HL-60 (cell line): Measurements from ENCODE around the gene ABCA2.

Experiments
- DNase-seq, 2 experiments: peaks; one replicate each; pipeline ENCODE4 v3.0.0-alpha.2; 2010 to 2020; ENCODE audit warnings: low read depth in 1 of 2, low spot score in 1 of 2
- H3K27ac ChIP-seq: fragments of 250-450 bp; sonication (Bioruptor Pico); replicated peaks from 2 replicates; pipeline ENCODE4 v1.5.1; 2020; ENCODE audit warnings: mild to moderate bottlenecking, moderate library complexity
- H3K27me3 ChIP-seq: fragments of 250-450 bp; sonication (Bioruptor Pico); 2 replicates; pipeline ENCODE4 v1.5.1; 2021; ENCODE audit warnings: mild to moderate bottlenecking, moderate library complexity; ENCODE audit not compliant: insufficient read depth, poor library complexity, severe bottlenecking
- H3K4me3 ChIP-seq: replicated peaks from 2 replicates; pipeline ENCODE4 v1.5.1; 2011; ENCODE audit warnings: mild to moderate bottlenecking, control low read depth, low read length; ENCODE audit not compliant: insufficient read depth
- CTCF ChIP-seq: IDR thresholded peaks from one replicate; pipeline ENCODE4 v1.5.1; 2011; ENCODE audit warnings: low read length, control low read depth, inconsistent platforms; ENCODE audit not compliant: insufficient read depth
- GABPA ChIP-seq: IDR thresholded peaks from 2 replicates; pipeline ENCODE4 v1.6.1; 2012; ENCODE audit warnings: low read depth
- POLR2AphosphoS5 ChIP-seq: IDR thresholded peaks from 2 replicates; pipeline ENCODE4 v1.6.1; 2012; ENCODE audit warnings: low read depth
- REST ChIP-seq: IDR thresholded peaks from 2 replicates; pipeline ENCODE4 v1.6.1; 2012; ENCODE audit warnings: low read depth; ENCODE audit not compliant: insufficient replicate concordance
- SPI1 ChIP-seq: IDR thresholded peaks from 2 replicates; pipeline ENCODE4 v1.6.1; 2012; ENCODE audit warnings: low read depth, mild to moderate bottlenecking, borderline replicate concordance

Gene ABCA2

GRCh38 chr9:136963751-136964150 lies 64.3 kb downstream of the ABCA2 start:
- TF ChIP-seq SPI1 (no peak), CTCF (no peak), POLR2AphosphoS5 (no peak), REST (no peak), GABPA (no peak)
- DNase-seq, result no peak
- Histone ChIP-seq H3K27me3 (no peaks in the 10 kb centered on the region), H3K4me3 (no peak overlapping the region), H3K27ac (no peak overlapping the region)

- Histone ChIP-seq H3K27ac (no peak overlapping the region), H3K27me3 (no peaks in the 10 kb centered on the region), H3K4me3 (no peak overlapping the region)
- TF ChIP-seq SPI1, result no peak
- TF ChIP-seq REST, result no peak
- TF ChIP-seq POLR2AphosphoS5, result no peak
- no peak for TF ChIP-seq CTCF
- no peak for TF ChIP-seq GABPA
- no peak for DNase-seq
Measured at GRCh38 chr9:136963341-136963740, 64.7 kb downstream of the ABCA2 start.

- H3K27ac ChIP-seq, result no peak overlapping the region
- TF ChIP-seq SPI1 (no peak), REST (no peak), GABPA (no peak), CTCF (no peak), POLR2AphosphoS5 (no peak)
- no peaks in the 10 kb centered on the region for H3K27me3 ChIP-seq
- H3K4me3 ChIP-seq, result no peak overlapping the region
- DNase-seq, result no peak
Measured at GRCh38 chr9:136962701-136963248, 65.3 kb downstream of the ABCA2 start.
